Smooth muscle cell (in vitro differentiated cells): ENCODE results near the gene ATP8A2. TPM values are rescaled to one million over a fixed set of nuclear protein-coding genes. Genes with fewer than 3 reads are reported as not detected.

Experiments used
- DNase-seq: peaks from one replicate; lab custom pipeline; 2025; ENCODE audit not compliant: unreplicated experiment; lab: John Stamatoyannopoulos, UW
- H2AFZ ChIP-seq: fragments of 200-600 bp; sonication (generic); 2 replicates; pipeline ENCODE4 v1.6.0; 2016; ENCODE audit warnings: antibody characterized with exemption, low read depth, mild to moderate bottlenecking
- H3F3A ChIP-seq: fragments of 200-600 bp; sonication (generic); 2 replicates; pipeline ENCODE4 v1.6.0; 2017; ENCODE audit warnings: antibody characterized with exemption, low read depth
- H3K27ac ChIP-seq: fragments of 200-600 bp; sonication (generic); 2 replicates; pipeline ENCODE4 v1.5.1; 2016; ENCODE audit warnings: low read depth, mild to moderate bottlenecking
- H3K27me3 ChIP-seq: fragments of 200-600 bp; sonication (generic); 2 replicates; pipeline ENCODE4 v1.6.1; 2016; ENCODE audit warnings: low read depth, mild to moderate bottlenecking
- H3K36me3 ChIP-seq: fragments of 200-600 bp; sonication (generic); 2 replicates; pipeline ENCODE4 v1.5.1; 2016; ENCODE audit warnings: low read depth
- H3K4me1 ChIP-seq: fragments of 200-600 bp; sonication (generic); 2 replicates; pipeline ENCODE4 v1.5.1; 2016; ENCODE audit warnings: low read depth
- H3K4me2 ChIP-seq: fragments of 200-600 bp; sonication (generic); 2 replicates; pipeline ENCODE4 v1.6.0; 2016; ENCODE audit warnings: mild to moderate bottlenecking
- H3K4me3 ChIP-seq: fragments of 200-600 bp; sonication (generic); 2 replicates; pipeline ENCODE4 v1.5.1; 2016; ENCODE audit warnings: mild to moderate bottlenecking
- H3K79me2 ChIP-seq: fragments of 200-600 bp; sonication (generic); 2 replicates; pipeline ENCODE4 v1.6.0; 2016; ENCODE audit warnings: low read depth, mild to moderate bottlenecking
- H3K9ac ChIP-seq: fragments of 200-600 bp; sonication (generic); 2 replicates; pipeline ENCODE4 v1.6.0; 2016; ENCODE audit warnings: low read depth
- H3K9me3 ChIP-seq: fragments of 200-600 bp; sonication (generic); replicated peaks from 2 replicates; pipeline ENCODE4 v1.5.1; 2016; ENCODE audit warnings: low read depth
- H4K20me1 ChIP-seq: fragments of 200-600 bp; sonication (generic); 2 replicates; pipeline ENCODE4 v1.6.0; 2016; ENCODE audit warnings: low read depth
- CTCF ChIP-seq: fragments of 200-600 bp; sonication (generic); IDR thresholded peaks from 2 replicates; pipeline ENCODE4 v1.5.1; 2017; ENCODE audit warnings: borderline replicate concordance, mild to moderate bottlenecking, antibody characterized with exemption; ENCODE audit not compliant: insufficient read depth, poor library complexity, severe bottlenecking
- WGBS: methylation state at CpG from one replicate; pipeline ENCODE4 v1.1.7; 2016; ENCODE audit warnings: low lambda C conversion rate; 5-methylcytosine and 5-hydroxymethylcytosine counted together
- polyA plus RNA-seq: library from polyadenylated mRNA; unstranded; fragments of >200 nt; fragmentation: Nextera tagmentation; extraction: Ambion mirVana; gene quantifications from 2 replicates; pipeline ENCODE4 v1.2.1, GENCODE V29; 2016
- total RNA-seq: library from RNA; depleted of rRNA; stranded (reverse); fragments of >200 nt; gene quantifications from 2 replicates; pipeline ENCODE4 v1.2.3, GENCODE V29; 2014

ATP8A2 gene
- total and polyA plus RNA-seq, 2 experiments from 2014 or later: under 0.01 to 0.06 TPM

- H3K9me3 ChIP-seq: no peaks in the 10 kb centered on the region
- H4K20me1 ChIP-seq: no peaks in the 10 kb centered on the region
- H3K9ac ChIP-seq: no peak overlapping the region
- H3K36me3 ChIP-seq: no peaks in the 10 kb centered on the region
- no peaks in the 10 kb centered on the region for H3K27me3 ChIP-seq
- peaks cover 6% of the 10 kb centered on the region for H3F3A ChIP-seq
- H3K27ac ChIP-seq: no peak overlapping the region
- H3K79me2 ChIP-seq: no peaks in the 10 kb centered on the region
- H3K4me2 ChIP-seq: no peak overlapping the region
- no peak for DNase-seq
- TF ChIP-seq CTCF: no peak
- peaks cover 11% of the 10 kb centered on the region for H3K4me1 ChIP-seq
- no peak overlapping the region for H2AFZ ChIP-seq
- no peak overlapping the region for H3K4me3 ChIP-seq
- 69% methylated on average over 5 of the region's 5 CpGs for WGBS
Measured at GRCh38 chr13:25923217-25924085, 551.7 kb downstream of the ATP8A2 start.

- Histone ChIP-seq H3K27me3 (peaks cover 7% of the 10 kb centered on the region), H3K27ac (no peak overlapping the region), H3K4me1 (peaks cover 22% of the 10 kb centered on the region), H3K4me3 (no peak overlapping the region), H4K20me1 (no peaks in the 10 kb centered on the region), H3K9ac (no peak overlapping the region), H3K9me3 (no peaks in the 10 kb centered on the region), H3K79me2 (no peaks in the 10 kb centered on the region), H3F3A (peaks cover 6% of the 10 kb centered on the region), H3K36me3 (no peaks in the 10 kb centered on the region), H3K4me2 (no peak overlapping the region), H2AFZ (no peak overlapping the region)
- no peak for TF ChIP-seq CTCF
- WGBS: 76% methylated on average over 6 of the region's 6 CpGs
- DNase-seq: no peak
Measured at GRCh38 chr13:25927363-25927762, 555.6 kb downstream of the ATP8A2 start.

GRCh38 chr13:25927932-25928331, 556.2 kb downstream of the ATP8A2 start:
- peaks cover 6% of the 10 kb centered on the region for H3F3A ChIP-seq
- no peak for TF ChIP-seq CTCF
- peaks cover 7% of the 10 kb centered on the region for H3K27me3 ChIP-seq
- H3K9me3 ChIP-seq: no peaks in the 10 kb centered on the region
- WGBS: 66% methylated on average over 2 of the region's 2 CpGs
- H2AFZ ChIP-seq: no peak overlapping the region
- no peaks in the 10 kb centered on the region for H3K79me2 ChIP-seq
- no peak overlapping the region for H3K4me3 ChIP-seq
- H3K4me1 ChIP-seq: peaks cover 18% of the 10 kb centered on the region
- no peak overlapping the region for H3K9ac ChIP-seq
- no peaks in the 10 kb centered on the region for H3K36me3 ChIP-seq
- no peak overlapping the region for H3K27ac ChIP-seq
- no peaks in the 10 kb centered on the region for H4K20me1 ChIP-seq
- H3K4me2 ChIP-seq: no peak overlapping the region
- no peak for DNase-seq
